Measurements from ENCODE around the gene FTSJ3. TPM values are rescaled to one million over a fixed set of nuclear protein-coding genes. Genes with fewer than 3 reads are reported as not detected.
"Not testable (repeated sequence)": the region's sequence is repeated elsewhere in the genome, so short reads cannot be mapped to it uniquely, and the experiment has no call there.

FTSJ3 gene
- total RNA-seq, 1 donor from 2014 or later, result 85.1 TPM

- Mint-ChIP-seq H3K9me3 (no peaks in the 10 kb centered on the region), H3K36me3 (ENCODE audit: low read depth) (peaks cover 79% of the 10 kb centered on the region), H3K27ac (no peak overlapping the region), H3K4me3 (no peak overlapping the region), H3K27me3 (no peaks in the 10 kb centered on the region), H3K4me1 (peaks cover 6% of the 10 kb centered on the region)
- no peak for ATAC-seq (ENCODE audit: low read depth)
- no peak for DNase-seq
- ChIA-PET POLR2A (interaction anchor here (1.9 kb wide), 1 partner anchor 31 kb away, joined by 8 read pairs; the partner anchor contains the start of genes CCDC47 and DDX42), CTCF (no interaction called here)
- TF ChIP-seq CTCF (IDR thresholded peaks at IDR 0.05), result no peak
- intact Hi-C loops (cut with micrococcal nuclease), result no loop called here
Measured at GRCh38 chr17:63804328-63804727, 23.1 kb downstream of the FTSJ3 start.

GRCh38 chr17:63800783-63801182 lies 26.7 kb downstream of the FTSJ3 start:
- ATAC-seq (ENCODE audit: low read depth), result no peak
- ChIA-PET POLR2A (no interaction called here), CTCF (no interaction called here)
- TF ChIP-seq CTCF (IDR thresholded peaks at IDR 0.05), result no peak
- intact Hi-C loops (cut with micrococcal nuclease), result no loop called here
- Mint-ChIP-seq H3K9me3 (no peaks in the 10 kb centered on the region), H3K27me3 (no peaks in the 10 kb centered on the region), H3K27ac (no peak overlapping the region), H3K36me3 (ENCODE audit: low read depth) (peaks cover 80% of the 10 kb centered on the region), H3K4me1 (no peaks in the 10 kb centered on the region), H3K4me3 (no peak overlapping the region)
- DNase-seq, result no peak

- TF ChIP-seq CTCF (IDR thresholded peaks at IDR 0.05), result no peak
- ATAC-seq (ENCODE audit: low read depth), result no peak
- H3K4me1 Mint-ChIP-seq, result no peaks in the 10 kb centered on the region
- peaks cover 84% of the 10 kb centered on the region for H3K36me3 Mint-ChIP-seq (ENCODE audit: low read depth)
- CTCF ChIA-PET, result no interaction called here
- H3K27ac Mint-ChIP-seq, result no peak overlapping the region
- H3K4me3 Mint-ChIP-seq, result no peak overlapping the region
- no peak for DNase-seq
- POLR2A ChIA-PET, result interaction anchor here (1.5 kb wide), 1 partner anchor 25 kb away, joined by 4 read pairs; the partner anchor contains the start of genes CCDC47 and DDX42
- H3K27me3 Mint-ChIP-seq, result no peaks in the 10 kb centered on the region
- no peaks in the 10 kb centered on the region for H3K9me3 Mint-ChIP-seq
- intact Hi-C loops (cut with micrococcal nuclease), result no loop called here
Measured at GRCh38 chr17:63798572-63799106, 28.8 kb downstream of the FTSJ3 start.

GRCh38 chr17:63796375-63796774 lies 31.1 kb downstream of the FTSJ3 start:
- H3K4me3 Mint-ChIP-seq; intact Hi-C loops (cut with micrococcal nuclease); CTCF ChIA-PET; ATAC-seq (ENCODE audit: low read depth); H3K27ac Mint-ChIP-seq; POLR2A ChIA-PET; H3K27me3 Mint-ChIP-seq; H3K9me3 Mint-ChIP-seq; H3K4me1 Mint-ChIP-seq; DNase-seq: not testable (repeated sequence)
- peaks cover 86% of the 10 kb centered on the region for H3K36me3 Mint-ChIP-seq (ENCODE audit: low read depth)

GRCh38 chr17:63792055-63792729 lies 35.3 kb downstream of the FTSJ3 start:
- Mint-ChIP-seq H3K27ac (no peak overlapping the region), H3K4me3 (no peak overlapping the region), H3K9me3 (no peaks in the 10 kb centered on the region), H3K36me3 (ENCODE audit: low read depth) (peaks cover 75% of the 10 kb centered on the region), H3K4me1 (no peaks in the 10 kb centered on the region), H3K27me3 (no peaks in the 10 kb centered on the region)
- intact Hi-C loops (cut with micrococcal nuclease), result no loop called here
- no peak for TF ChIP-seq CTCF (IDR thresholded peaks at IDR 0.05)
- ATAC-seq (ENCODE audit: low read depth), result no peak
- CTCF ChIA-PET, result no interaction called here
- no peak for DNase-seq
- POLR2A ChIA-PET, result interaction anchor here (0.5 kb wide), 1 partner anchor 51 kb away, joined by 3 read pairs; no protein-coding TSS in a partner anchor

Measured in activated B cell treated with CpG ODN at 0.5 μM for 24 hours (primary cell).